HG03135 (cell line): Measurements from ENCODE around the gene C13orf42.

Experiments used
- ATAC-seq: cut with Tn5 transposase; IDR thresholded peaks from one replicate; pipeline ENCODE4 v1.9.1; 2021; ENCODE audit warnings: mild to moderate bottlenecking, moderate library complexity; ENCODE audit not compliant: unreplicated experiment

C13orf42 gene

DNA sequence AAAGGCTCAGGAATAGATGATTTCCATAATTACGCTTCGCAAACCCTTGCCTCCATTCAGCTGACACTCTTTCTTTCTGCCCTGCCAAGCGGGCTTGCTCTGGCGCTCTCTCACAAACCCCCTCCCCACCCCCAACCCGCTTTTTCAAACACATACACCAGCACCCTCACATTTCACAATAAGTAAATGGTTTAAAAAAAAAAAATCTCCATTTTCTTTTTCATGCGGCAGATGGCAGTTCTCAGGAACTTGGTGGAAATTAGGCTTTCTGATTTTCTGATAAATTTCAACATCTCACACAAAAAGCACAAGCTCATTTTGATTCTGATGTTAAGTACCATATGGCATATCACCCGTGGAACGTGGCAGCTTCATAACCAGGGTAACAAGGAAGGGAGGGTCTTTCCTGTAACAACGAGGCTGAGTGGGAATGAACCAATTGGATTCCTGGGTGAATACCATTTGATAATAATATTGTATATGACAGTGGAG lies 43.8 kb downstream of the C13orf42 start:
- no peak for ATAC-seq

- ATAC-seq, result no peak
Observed at GRCh38 chr13:51066091-51066831, 44.8 kb downstream of the C13orf42 start.

- no peak for ATAC-seq
Observed at GRCh38 chr13:51065372-51066090, 45.5 kb downstream of the C13orf42 start.

GRCh38 chr13:51064753-51065152 lies 46.3 kb downstream of the C13orf42 start:
- no peak for ATAC-seq

GRCh38 chr13:51063909-51064308 lies 47.2 kb downstream of the C13orf42 start:
- no peak for ATAC-seq

- no peak for ATAC-seq
Observed at GRCh38 chr13:51058461-51059167, 52.5 kb downstream of the C13orf42 start.

- no peak for ATAC-seq
Observed at GRCh38 chr13:51057906-51058305, 53.2 kb downstream of the C13orf42 start.

DNA sequence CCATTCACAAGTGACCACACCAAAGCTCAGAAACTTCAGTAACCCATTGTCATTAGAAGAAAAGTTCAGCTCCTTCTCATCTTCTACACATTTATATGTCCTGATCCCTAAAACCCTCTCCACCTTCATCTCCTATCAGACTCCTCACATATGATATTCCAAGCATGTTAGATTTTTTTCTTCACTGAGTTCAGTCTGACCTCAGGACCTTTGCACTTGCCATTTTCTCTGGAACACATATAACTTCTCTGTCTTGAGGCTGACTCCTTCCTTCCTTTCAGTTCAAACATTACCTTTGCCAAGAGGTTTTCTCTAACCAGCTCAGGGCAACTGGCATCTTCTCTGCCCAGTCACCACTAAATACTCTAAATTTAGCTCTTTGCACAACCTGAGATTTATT lies 54.1 kb downstream of the C13orf42 start:
- ATAC-seq, result no peak

DNA sequence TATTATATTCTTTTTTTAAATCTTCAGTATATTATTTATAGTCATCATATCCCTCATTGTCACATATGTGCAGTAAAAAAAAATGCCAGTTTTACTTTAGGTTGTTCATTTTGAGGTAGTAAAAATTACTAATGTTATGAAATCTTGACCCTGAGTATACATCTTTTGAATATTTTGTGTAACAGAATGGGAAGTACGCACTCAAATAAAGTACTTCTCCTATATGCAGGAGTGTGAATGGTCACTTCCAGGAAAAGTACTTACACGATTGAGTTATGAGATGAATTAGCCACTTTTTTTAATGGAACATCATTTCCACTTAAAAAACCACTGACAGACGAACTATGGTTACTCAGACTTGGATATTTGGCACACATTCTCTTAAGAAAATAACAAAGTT lies 58.5 kb downstream of the C13orf42 start:
- no peak for ATAC-seq

DNA sequence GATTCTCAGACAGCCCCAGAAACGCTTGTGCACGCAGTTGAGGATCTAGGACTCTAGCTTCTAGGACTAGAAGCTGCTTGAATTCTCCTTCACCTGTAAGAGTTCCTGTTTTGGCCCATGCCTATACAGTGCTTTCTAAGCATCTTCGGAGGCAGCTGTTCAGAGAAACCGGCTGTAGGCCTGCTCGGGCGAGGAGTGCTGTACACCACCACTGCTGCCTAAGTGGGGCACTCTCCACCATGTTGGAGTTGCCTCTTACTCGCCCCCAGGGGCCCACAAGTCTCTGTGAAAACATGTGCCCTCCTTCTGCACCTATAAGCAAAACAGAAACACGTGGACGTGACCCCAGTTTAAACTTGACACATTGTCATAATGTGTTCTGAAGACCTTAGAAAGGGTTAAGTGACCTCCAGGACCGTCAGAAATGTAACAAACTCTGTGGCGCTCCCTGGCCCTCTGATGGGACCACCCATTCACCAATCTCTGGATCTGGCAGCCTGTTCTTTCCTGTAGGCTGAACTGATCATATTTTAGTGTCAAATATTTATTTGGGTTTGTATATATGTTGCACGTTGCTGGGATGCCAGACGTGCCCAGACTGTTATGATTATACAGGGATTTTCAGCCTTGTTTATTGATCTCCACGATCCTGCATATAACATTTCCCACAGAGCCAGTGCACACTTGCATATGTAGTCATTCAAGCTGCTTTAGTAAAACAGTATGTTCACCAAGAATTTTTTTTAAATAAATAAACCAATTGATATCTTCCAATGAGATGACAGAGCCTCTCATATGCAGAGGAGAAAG lies 60.8 kb downstream of the C13orf42 start:
- no peak for ATAC-seq

DNA sequence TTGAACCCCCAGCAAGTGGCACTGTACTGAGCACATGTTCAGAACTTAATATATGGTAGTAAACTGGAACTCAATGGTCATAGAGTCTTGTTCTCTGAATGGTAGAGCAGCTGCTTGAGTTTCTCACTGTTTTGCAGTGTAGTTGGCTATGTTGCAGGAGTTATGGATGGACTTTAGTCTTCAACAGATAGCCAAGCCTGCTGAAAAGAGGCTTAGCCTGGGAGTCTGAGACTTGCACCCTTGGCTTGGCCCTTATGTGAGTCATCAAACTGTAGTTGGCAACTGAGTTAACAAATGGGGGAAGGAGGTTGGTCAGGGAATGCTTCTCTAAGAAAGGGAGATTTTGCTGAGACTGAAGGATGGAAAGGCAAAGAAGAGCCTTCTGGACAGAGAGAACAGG lies 62.5 kb downstream of the C13orf42 start:
- no peak for ATAC-seq

- ATAC-seq, result no peak
Observed at GRCh38 chr13:51048166-51048461, 63.0 kb downstream of the C13orf42 start.

- no peak for ATAC-seq
Observed at GRCh38 chr13:51047434-51048165, 63.5 kb downstream of the C13orf42 start.

GRCh38 chr13:51045451-51045850 lies 65.6 kb downstream of the C13orf42 start:
- ATAC-seq, result no peak

- no peak for ATAC-seq
Observed at GRCh38 chr13:51044023-51044665, 66.9 kb downstream of the C13orf42 start.

GRCh38 chr13:51043310-51043709 lies 67.8 kb downstream of the C13orf42 start:
- ATAC-seq, result no peak

GRCh38 chr13:51041710-51042109 lies 69.4 kb downstream of the C13orf42 start:
- ATAC-seq, result no peak

GRCh38 chr13:51041126-51041525 lies 69.9 kb downstream of the C13orf42 start:
- no peak for ATAC-seq

DNA sequence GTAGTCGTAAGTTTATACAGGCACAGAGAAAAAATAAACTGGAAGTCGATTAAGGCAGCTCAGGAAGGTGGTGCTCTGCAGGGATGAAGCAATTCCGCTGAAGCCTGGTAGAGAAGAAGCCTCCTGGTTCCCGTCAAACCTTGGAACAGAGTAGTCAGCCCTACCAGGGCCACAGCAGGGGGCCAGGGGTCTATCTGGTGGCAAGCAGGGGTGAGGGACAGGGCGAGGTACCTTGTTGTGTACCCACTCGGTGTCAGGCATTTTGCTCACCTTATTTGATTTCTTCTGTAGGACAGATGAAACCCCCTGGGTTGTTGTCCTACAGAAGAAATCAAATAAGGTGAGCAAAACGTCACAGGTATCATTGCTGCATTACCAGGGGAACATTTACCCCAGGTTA lies 70.6 kb downstream of the C13orf42 start:
- no peak for ATAC-seq

GRCh38 chr13:51036418-51036817 lies 74.7 kb downstream of the C13orf42 start:
- ATAC-seq, result no peak
